ENCODE results near the gene AKAP5.

The AKAP5 gene, protein sequence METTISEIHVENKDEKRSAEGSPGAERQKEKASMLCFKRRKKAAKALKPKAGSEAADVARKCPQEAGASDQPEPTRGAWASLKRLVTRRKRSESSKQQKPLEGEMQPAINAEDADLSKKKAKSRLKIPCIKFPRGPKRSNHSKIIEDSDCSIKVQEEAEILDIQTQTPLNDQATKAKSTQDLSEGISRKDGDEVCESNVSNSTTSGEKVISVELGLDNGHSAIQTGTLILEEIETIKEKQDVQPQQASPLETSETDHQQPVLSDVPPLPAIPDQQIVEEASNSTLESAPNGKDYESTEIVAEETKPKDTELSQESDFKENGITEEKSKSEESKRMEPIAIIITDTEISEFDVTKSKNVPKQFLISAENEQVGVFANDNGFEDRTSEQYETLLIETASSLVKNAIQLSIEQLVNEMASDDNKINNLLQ

DNA sequence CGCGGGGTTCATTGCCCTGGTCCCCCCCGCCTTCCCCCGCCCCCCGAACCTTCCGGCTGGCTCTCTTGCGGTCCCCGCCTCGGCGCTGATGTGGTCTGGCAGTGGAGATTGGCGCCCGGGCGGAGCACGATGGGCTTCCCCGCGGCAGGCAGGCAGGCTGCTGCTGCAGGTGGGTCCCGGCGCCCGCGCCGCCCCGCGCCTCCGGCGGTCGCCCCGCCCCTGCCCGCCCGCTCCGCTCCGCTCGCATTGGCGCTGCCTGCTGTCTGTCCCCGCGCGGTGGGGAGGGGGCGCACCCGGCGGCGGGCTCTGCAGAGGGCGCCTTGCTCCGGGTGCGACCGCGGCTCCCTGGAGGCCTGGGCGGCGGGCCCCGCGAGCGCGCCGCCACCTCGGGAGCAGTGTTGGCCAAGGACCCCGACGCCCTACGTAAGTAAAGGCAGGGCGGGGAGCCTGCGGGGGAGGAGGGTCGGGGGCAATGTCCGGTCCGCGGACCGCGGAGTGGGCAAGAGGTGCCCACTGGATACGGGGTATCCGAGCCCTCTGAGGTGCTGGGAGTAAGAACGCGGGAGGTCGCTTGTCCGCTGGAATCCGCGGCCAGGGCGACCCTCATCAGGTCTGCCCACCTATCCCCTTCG, at the start of gene AKAP5:
Gene AKAP5 (plus strand): TSS at position 309 of the 632 bp plus-strand sequence. CDS start 2,896 bp downstream, outside the sequence.
- DNase-seq, result no peak

DNA sequence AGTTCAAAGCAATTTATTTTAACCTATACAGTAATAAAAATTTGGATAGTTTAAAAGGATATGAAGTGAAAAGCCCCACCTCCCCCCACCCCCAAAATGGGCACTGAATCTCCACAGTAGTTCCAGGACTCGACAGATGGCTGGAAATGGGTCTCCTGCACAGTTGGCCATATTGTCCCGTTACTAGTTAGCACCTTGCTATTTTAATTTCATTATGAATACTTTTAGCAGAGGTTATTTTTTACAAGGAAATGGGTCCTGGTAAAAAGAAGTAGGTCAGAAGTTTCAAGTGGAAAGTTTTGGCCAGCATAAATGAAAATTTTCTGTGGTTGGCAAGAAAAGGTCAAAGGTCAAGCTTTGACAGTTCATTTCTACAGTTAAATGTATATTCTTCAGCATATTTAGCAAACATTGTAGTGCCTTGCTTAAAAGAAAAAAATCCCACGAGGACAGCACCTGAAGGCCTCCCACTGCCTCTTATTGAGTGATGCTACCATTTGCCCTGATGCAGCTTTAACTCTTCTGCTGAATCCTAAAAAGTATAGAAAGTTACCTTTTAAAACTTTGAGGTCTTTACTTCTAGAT, 48.9 kb upstream of the AKAP5 start:
- DNase-seq, result no peak

DNA sequence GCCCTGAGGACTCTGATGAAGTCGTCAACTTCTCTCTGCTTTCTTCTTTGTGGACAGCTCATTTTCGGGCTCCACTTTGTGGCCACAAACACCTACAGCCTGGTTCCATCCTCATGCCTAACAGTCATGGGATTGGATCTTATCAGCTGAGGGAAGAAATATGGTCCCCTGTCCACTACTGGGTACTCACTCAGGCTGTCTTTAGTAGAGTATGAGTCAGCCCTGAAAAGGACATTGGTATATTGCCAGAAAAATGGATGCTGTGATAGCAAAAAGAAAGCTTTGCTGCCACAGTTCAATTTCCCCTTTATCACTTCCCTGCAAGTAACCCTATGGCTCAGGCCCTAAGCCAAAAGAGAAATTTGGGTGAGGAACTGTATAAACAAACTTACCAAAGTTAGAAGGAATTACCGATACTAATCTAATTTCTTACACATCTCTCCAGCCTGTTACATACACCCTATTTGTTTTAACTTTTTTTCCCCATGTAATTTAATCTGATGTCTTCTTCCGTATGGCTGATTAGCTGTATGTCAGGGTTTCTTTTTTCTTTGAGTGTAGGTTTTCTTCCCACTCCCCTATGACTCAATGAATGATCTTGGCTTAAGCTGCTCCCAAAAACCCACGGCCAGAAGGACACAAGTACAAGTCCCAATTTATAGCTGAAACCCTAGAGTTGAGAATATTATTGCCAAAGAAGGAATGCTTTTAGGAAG, 48.1 kb upstream of the AKAP5 start:
- DNase-seq, result no peak

DNA sequence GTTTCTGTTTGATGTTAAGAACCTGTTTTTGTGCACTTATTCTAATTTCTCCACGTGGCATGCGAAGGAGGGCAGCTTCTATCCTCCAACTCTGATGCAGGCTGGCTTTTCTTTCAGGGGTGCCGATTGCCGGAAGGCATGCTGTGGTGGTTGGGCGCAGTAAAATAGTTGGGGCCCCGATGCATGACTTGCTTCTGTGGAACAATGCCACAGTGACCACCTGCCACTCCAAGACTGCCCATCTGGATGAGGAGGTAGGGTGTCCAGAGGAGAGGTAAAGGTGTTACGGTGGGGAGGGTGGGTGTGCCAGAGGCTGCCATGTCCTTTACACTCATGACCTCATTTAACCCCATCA, 47.6 kb upstream of the AKAP5 start:
- DNase-seq, result no peak

DNA sequence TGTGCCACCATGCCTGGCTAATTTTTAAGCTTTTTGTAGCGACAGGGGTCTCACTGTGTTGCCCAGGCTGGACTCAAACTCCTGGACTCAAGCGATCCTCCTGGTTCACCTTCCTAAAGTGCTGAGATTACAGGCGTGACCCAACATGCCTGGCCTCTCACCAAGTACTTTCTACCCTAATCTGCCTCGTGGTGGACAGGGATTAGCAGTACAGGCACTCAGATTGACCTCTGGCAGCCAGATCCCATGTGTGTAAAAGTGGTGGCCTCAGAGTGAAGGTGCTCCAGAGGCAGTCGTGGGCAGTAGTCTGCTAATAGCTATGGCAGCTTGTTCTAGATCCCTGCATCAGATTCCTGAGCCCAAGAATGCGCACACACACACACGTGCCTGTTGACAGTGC, 46.3 kb upstream of the AKAP5 start:
- DNase-seq, result no peak

DNA sequence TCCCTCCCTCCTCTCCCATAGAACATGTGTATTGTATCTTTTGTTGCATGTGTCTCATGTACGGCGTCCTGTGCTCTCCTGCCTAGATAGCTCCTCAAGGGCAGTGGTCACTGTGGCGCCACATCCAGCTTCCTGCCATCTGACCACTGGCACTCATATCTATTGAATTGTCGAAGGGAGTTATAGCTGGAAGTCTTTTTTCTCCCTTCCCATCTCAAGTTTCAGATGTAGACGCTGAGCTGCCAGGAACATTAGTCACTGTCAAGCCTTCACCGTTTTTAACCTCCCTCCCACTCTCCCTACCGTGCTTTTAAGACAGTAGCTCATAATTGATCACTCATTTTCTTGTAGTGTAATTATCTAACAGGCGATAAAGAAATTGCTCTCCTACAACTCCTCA, 44.1 kb upstream of the AKAP5 start:
- DNase-seq, result peak; percentile 47 to 79

DNA sequence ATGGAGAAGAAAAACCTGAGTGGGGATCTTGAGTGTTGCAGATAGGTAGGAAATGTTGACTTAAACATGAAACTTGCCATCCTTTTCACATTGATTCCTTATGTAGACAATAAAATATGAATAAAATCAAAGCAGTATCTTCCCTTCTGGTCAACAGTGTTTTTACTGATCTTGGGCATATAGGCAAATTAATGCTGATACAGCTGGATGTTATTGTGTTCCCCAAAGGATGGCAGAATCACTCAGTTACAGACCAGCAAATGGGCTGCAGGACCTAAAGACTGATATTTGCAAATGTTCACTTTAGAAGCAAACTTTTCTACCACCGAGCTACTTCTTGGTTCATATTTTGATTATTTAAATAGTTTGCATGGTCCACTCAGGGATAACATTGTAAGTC, 43.3 kb upstream of the AKAP5 start:
- DNase-seq, result no peak

DNA sequence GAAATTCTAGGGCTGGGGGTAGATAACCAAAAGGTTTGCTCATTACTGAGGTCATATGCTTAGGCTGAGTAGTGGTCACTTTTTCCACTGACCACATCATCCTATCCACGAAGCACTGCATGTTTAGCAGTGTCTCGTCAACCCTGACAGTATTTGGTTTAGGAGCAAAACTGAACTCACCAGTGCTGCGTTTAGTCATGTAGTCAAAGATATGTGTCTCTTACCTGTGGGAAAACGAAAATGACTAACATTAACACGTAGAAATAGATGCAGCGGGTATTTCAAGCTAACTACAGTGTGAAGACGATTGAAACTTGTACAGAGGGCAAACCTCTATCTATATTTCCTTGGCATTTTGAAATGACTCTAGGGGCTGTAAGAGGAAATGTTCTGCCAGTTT, 42.5 kb upstream of the AKAP5 start:
- no peak for DNase-seq

DNA sequence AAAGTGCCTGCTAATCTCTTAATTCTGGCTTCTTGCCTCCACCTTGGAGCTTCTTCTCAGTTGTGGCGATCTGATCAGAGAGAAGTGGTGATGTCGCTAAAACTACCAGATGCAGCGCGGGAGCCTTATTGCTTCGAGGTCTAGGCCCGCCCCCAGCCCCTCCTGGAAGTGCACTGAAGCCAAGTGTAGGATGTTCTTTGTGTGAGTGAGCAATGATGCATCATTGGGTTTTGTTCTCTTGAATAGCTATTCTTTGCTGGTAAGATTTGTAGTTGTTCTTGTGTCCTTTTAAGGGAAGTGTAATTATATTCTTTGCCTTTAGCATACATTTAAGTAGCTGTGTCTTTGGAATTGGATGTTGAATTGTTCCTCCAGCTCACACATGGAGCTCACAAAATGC, 41.3 kb upstream of the AKAP5 start:
- DNase-seq, result no peak

DNA sequence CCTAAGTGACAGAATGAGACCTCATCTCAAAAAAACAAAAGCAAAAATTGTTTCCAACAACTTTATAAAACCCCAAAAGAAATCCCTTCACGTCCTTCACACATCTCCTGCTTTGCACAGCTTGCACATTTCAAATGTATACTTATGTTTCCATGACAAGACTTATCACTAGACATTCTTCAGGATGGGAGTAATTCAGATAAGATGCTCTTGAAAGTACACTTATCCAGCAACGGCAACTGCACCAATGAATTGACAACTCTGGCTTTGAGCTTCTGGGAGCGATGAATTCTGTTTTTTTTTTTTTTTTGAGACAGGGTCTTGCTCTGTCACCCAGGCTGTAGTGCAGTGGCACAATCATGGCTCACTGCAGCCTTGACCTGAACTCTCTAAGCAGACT, 30.8 kb upstream of the AKAP5 start:
- no peak for DNase-seq

DNA sequence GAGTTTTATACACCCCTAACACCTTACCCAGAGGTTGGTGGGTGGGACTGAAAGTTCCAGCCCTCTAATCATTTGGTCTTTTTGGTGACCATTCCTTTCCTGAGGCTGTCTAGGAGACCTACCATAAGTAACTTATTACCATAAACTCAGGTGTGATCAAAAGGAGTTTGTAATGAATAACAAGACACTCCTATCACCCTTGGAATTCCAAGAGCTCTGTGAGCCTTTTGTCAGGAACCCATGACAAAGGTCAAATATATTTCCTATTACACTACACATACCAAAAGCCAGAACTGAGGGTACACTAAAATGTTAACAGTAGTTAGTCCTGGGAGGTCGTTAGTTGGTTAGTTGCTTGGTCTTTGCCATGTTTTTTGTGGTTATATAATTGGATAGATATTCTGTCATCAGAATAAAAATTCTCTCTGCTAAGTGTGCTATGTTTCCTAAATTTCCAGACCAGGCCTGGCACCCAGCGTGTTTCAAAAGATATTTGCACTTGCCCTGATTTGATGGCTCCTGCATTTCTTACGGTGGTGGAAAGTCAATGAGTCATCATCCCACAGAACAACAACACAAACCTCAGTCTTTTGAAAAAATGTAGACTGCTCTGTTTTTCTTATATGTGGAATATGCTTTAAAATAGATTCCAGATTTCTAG, 27.0 kb upstream of the AKAP5 start:
- peak in 1 of 2 experiments; percentile 32 for DNase-seq

DNA sequence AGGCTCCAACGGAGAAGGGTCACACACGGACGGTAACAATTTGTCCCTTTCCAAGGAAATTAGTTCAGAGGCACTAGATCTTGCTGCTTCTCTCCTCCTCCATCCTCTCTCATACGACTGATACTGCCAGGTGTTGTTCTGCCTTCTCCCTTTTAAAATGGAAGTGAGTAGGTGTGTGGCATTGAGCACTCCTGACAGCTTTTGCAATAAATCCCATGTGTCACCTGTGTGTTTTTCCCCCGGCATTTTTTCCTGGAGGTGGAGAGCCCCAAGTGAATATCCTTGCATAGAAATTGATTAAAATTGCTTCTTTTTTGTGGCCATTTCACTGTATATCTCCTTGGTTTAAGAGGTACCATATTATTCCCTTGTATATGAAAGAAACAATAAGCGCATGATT, 26.2 kb upstream of the AKAP5 start:
- DNase-seq, result no peak

DNA sequence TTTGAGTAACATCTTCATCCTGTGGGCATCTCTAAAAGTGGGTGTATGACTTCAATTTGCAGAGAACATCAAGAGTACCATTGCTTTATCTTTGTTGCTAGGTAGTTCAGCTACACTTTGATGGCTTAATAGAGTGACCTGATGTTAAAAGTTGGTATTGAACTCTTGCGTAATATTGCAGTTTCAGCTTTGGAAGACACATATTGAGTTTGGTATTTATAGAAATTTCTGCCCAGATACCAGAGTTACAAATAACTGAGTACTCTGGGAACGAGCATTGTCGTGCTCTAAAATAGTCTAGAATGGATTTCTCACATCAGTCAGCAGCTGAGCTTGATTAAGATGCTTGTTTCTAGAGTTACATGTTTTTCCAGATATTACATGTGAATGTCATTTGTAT, 24.8 kb upstream of the AKAP5 start:
- no peak for DNase-seq

DNA sequence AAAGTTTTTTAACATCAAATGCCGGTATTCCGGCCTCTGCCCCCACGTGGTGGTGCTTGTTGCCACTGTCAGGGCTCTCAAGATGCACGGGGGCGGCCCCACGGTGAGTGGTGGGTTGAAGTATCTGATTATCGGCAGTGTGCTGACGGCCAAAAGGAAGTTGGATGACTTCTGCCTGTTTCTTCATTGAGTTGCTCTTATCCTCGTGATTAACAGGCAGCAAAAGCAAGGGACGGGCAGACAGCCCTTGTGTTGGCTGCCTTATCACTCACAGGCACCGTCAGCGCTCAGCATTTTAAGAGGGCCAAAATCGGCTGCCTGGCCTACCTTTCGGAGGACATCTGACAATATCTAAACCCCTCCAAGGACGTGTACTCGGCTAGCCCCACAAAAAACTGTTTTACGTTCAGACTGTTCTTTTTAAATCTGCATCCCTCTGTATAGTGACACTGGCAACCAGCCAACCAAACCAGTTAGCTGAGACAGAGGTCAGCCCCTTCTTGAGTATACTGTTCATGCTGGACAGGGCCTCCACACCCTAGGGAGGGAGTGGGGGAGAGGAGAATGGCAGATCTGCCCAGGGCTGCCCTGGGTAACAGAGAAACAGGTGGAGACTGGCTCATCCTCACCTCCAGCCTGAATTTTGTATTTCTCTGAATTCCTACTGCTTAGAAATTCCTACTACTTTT, 22.9 kb upstream of the AKAP5 start:
- no peak for DNase-seq

DNA sequence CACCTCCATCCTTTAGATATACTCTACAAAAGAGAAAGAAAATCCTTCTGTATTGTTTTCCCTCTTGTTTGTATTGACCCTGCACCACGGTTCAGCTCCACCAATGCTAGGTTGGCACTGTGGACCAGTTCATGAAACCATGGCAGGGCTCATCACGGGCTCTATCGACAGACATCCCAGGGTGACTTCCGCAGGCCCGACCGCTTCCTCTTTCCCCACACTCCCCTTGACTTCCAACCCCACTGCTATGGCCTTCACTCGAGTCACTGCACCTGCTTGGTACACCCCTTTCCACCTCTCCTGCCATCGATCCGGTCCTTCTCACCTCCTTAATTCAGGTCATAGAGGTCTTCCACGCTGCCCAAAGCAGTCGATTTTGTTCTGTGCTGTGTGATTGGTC, 21.2 kb upstream of the AKAP5 start:
- no peak for DNase-seq

DNA sequence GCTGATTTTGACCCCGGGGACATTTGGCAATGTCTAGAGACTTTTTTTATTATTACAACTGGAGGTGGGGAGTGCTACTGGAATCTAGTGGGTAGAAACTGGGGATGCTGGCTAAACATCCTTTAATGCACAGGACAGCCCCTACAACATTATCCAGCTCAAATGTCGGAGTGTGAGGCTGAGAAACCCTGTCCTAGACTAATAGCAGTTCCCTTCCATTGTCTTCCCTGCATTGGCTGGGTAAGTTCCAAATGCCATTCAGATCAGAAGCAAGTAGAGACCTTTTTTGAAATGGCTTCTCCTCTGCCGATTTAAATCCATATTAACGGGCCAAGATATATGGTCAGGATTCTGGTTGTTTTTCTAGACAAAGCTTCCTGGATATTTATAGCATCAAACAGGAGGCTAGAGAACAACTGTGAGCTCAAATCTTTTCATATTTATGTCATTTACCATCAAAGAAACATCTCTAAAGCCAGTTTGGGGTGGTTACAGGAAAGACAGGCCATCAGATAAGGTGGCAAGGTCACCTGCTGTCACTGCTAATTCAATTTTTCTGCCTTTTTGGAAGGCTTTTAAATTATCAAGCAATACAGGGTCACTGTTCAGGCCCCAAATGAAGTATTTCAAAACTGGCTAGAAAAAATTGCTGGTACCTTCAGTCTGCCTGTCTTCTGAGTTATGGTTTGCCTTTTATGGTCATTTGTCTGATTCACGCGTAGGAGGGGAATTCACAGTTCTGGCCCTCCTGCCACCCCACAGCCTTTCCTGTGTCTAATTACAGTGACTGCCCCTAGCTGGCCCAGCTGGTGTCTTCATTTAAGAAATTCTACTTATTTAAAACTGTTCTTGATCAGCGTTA, 20.1 kb upstream of the AKAP5 start:
- DNase-seq, result peak in 1 of 2 experiments; percentile 26

DNA sequence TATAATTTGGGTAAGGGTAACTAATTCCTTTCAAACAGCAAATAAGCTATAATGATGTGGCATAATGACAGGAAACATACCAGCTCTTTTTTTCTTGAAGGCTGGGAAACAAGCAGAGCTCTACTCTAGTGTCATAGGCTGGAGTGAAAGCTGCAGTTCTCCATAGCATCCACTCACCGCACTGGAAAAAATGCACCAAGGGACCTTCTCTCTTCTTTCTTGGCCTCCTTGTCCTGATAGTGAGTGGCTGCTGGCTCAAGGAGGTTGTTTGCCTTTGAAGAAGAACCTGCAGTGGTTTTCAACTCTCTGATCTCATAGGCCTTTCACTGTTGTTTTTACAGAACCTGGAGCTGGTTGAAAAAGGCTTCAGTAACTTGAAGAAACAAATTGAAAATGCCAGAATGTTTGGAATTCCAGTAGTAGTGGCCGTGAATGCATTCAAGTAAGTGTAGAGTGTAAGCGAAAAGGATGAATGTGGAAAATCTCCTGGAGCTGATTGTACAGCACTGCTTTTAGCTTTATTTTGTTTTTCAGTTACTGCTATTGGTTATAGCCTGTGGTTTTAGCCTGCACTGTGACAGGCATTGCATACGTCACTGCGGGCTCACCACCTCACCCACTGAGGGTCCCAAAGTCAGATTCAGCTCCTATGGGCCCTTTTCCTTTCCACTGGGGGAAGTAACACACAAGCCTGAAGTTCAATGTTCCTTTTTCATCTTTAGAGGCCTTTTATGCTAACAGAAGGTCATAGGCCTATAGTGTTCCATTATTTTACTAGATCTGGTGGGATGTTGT, 17.2 kb upstream of the AKAP5 start:
- DNase-seq, result no peak

DNA sequence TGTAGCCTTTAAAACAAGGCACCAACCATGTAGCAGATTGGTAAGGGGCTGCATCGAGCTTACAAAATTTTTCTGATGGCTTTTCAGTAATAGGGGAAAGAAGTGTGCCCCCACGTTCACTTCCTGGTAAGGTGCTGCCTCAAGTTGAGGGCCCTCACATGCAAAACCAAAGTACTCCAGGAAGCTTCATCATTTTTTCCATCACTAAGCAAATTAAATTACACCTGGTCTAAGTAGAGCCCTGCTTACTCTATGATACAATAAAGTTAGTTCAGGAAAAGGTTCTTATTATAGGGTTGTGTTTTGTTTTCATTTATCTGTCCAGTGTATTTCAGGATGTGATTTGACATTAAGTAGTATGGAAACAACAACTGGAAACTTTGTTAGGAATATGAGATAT, 15.0 kb upstream of the AKAP5 start:
- DNase-seq, result no peak

DNA sequence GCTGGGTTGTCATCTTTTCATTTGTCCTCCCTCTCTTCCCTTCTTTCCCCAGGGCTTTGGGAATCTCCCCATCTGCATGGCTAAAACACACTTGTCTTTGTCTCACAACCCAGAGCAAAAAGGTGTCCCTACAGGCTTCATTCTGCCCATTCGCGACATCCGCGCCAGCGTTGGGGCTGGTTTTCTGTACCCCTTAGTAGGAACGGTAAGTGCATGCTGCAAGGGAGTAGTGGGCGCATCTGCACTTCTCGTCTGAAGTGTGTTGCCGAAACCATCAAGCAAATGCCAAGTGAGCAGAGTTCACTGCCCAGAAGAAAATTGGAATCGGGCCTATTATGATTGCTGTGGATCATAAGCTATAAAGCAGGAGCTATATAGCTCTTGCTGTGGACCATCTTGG, 10.6 kb upstream of the AKAP5 start:
- DNase-seq, result no peak

DNA sequence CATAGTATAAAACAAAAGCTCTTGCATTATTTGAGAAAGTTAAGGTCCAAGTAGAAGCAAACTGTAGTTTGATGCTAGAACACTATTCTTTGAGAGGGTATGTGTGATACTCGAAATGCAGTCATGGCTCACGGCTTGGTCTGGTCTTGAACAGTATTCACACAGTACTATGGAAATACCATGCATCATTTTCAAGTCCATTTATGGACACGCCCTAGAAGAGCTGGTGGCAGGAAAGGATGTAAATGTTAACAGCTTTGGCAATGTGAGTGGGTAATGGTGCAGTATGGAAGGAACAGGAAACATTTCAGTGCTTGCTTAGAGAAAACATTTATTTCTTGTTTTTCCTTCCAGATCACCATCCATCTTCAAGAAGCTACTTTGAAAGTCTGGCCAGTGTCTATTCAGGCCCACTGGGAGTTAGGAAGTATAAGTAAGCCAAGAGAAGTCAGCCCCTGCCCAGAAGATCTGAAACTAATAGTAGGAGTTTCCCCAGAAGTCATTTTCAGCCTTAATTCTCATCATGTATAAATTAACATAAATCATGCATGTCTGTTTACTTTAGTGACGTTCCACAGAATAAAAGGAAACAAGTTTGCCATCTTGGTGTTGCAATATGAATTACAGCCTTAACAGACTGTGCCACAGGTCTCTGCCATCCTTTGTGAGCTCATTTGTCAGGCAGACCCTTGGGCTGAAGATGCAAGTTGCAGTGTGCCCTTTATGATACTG, 5.7 kb upstream of the AKAP5 start:
- no peak for DNase-seq

Measured in SW 1271 (cell line).